Tibial nerve (tissue), 3 donors: ENCODE results near the gene KCNJ9.

ENCODE experiments used
- POLR2A ChIP-seq, 2 donors: fragments of 450-650 bp; IDR thresholded peaks; one replicate each; pipeline ENCODE4 v1.6.1; 2017; ENCODE audit warnings: antibody characterized with exemption in 2 of 2, mild to moderate bottlenecking in 2 of 2, moderate library complexity in 2 of 2
- TF ChIP-seq, protein P1 (sequence below), 5 experiments: fragments of 200-600 bp in 3 of 5; fragments of 450-650 bp in 2 of 5; sonication (generic) in 3 of 5; IDR thresholded peaks; one replicate each; pipeline ENCODE4 v1.5.1; 2016 to 2019; ENCODE audit warnings: antibody characterized with exemption in 5 of 5, mild to moderate bottlenecking in 3 of 5, moderate library complexity in 2 of 5

DNA sequence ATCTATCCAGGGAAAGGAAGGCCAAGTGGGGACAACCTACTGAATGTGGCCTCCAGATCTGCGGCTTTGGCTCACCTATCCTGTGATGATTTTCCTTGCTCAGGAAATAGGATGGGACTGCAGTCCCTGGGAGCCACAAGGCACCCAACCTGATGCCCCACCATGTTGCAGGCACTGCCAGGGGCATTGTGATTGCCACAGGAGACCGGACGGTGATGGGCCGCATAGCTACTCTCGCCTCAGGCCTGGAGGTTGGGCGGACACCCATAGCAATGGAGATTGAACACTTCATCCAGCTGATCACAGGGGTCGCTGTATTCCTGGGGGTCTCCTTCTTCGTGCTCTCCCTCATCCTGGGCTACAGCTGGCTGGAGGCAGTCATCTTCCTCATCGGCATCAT, 46.0 kb downstream of the KCNJ9 start:
- TF ChIP-seq, protein P1, sequence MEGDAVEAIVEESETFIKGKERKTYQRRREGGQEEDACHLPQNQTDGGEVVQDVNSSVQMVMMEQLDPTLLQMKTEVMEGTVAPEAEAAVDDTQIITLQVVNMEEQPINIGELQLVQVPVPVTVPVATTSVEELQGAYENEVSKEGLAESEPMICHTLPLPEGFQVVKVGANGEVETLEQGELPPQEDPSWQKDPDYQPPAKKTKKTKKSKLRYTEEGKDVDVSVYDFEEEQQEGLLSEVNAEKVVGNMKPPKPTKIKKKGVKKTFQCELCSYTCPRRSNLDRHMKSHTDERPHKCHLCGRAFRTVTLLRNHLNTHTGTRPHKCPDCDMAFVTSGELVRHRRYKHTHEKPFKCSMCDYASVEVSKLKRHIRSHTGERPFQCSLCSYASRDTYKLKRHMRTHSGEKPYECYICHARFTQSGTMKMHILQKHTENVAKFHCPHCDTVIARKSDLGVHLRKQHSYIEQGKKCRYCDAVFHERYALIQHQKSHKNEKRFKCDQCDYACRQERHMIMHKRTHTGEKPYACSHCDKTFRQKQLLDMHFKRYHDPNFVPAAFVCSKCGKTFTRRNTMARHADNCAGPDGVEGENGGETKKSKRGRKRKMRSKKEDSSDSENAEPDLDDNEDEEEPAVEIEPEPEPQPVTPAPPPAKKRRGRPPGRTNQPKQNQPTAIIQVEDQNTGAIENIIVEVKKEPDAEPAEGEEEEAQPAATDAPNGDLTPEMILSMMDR (IDR thresholded peaks at IDR 0.05), result no peak
- TF ChIP-seq POLR2A (IDR thresholded peaks at IDR 0.05), result no peak
